ENCODE results near the gene CDK16.

DNA sequence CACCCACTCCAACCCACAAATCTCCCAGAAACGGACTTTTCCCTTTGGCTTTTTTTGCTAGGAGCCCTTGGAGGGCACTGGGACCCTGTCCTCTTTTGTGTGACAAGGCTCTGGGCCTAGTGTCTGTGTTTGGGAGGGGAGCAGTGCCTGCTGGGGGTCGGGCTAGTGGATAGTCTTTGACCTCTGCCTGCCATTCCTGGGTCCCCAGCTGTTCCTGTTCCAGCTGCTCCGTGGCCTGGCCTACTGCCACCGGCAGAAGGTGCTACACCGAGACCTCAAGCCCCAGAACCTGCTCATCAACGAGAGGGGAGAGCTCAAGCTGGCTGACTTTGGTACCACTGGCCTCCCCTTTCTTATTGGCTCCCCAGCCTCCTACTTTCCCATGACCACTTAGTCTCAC lies 7.6 kb downstream of the CDK16 start:
- TF ChIP-seq, protein P1, sequence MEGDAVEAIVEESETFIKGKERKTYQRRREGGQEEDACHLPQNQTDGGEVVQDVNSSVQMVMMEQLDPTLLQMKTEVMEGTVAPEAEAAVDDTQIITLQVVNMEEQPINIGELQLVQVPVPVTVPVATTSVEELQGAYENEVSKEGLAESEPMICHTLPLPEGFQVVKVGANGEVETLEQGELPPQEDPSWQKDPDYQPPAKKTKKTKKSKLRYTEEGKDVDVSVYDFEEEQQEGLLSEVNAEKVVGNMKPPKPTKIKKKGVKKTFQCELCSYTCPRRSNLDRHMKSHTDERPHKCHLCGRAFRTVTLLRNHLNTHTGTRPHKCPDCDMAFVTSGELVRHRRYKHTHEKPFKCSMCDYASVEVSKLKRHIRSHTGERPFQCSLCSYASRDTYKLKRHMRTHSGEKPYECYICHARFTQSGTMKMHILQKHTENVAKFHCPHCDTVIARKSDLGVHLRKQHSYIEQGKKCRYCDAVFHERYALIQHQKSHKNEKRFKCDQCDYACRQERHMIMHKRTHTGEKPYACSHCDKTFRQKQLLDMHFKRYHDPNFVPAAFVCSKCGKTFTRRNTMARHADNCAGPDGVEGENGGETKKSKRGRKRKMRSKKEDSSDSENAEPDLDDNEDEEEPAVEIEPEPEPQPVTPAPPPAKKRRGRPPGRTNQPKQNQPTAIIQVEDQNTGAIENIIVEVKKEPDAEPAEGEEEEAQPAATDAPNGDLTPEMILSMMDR (IDR thresholded peaks at IDR 0.05), result no peak
- TF ChIP-seq ZFX (IDR thresholded peaks at IDR 0.05; ENCODE audit: borderline replicate concordance), result no peak
